Measurements from ENCODE around the gene FAM83B.

The FAM83B gene

DNA sequence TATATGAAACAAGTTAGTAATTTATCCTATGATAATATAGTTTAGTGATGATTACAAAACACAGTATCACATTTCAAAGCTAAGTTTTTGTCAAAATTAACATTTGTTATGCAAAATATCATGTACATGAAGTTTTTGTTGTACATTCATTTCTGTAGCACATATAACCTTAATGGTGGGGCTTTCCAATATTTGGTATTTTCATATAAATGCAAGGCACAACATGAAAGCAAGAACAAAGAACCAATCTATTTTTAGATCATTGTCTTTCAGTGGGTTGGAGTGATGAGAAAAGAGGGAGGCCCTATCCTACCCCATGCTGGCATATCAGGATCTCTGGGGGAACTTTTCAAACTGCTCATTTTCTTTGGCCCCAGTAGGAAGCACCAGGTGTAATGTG, 53.4 kb downstream of the FAM83B start:
- Histone ChIP-seq H2AFZ (ENCODE audit: low read length) (no peak overlapping the region), H3K9me2 (ENCODE audit: low read depth, low read length) (no peaks in the 10 kb centered on the region), H3K36me3 (ENCODE audit: insufficient read depth, low read length) (no peaks in the 10 kb centered on the region), H3K9me3 (ENCODE audit: low read length) (no peaks in the 10 kb centered on the region), H3K4me2 (ENCODE audit: low read length) (no peak overlapping the region), H3K27me3 (ENCODE audit: insufficient read depth, low read length) (no peaks in the 10 kb centered on the region), H3F3A (ENCODE audit: insufficient read depth, low read length) (no peaks in the 10 kb centered on the region), H3K9ac (ENCODE audit: low read length) (no peak overlapping the region), H3K27ac (ENCODE audit: low read depth, low read length, poor library complexity, severe bottlenecking) (no peak overlapping the region), H4K20me1 (ENCODE audit: insufficient read depth, low read length) (no peaks in the 10 kb centered on the region), H3K4me3 (ENCODE audit: low read depth, low read length, poor library complexity, severe bottlenecking) (no peak overlapping the region), H3K79me2 (ENCODE audit: insufficient read depth, low read length) (no peaks in the 10 kb centered on the region), H3K4me1 (ENCODE audit: insufficient read depth, low read length, severe bottlenecking) (no peaks in the 10 kb centered on the region)
- TF ChIP-seq, protein P1, sequence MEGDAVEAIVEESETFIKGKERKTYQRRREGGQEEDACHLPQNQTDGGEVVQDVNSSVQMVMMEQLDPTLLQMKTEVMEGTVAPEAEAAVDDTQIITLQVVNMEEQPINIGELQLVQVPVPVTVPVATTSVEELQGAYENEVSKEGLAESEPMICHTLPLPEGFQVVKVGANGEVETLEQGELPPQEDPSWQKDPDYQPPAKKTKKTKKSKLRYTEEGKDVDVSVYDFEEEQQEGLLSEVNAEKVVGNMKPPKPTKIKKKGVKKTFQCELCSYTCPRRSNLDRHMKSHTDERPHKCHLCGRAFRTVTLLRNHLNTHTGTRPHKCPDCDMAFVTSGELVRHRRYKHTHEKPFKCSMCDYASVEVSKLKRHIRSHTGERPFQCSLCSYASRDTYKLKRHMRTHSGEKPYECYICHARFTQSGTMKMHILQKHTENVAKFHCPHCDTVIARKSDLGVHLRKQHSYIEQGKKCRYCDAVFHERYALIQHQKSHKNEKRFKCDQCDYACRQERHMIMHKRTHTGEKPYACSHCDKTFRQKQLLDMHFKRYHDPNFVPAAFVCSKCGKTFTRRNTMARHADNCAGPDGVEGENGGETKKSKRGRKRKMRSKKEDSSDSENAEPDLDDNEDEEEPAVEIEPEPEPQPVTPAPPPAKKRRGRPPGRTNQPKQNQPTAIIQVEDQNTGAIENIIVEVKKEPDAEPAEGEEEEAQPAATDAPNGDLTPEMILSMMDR (IDR thresholded peaks at IDR 0.05; ENCODE audit: low read length), result no peak
- no peak for TF ChIP-seq EZH2 (IDR thresholded peaks at IDR 0.05; ENCODE audit: borderline replicate concordance, low read length)

- H3K9me3 ChIP-seq (ENCODE audit: low read length), result no peaks in the 10 kb centered on the region
- no peaks in the 10 kb centered on the region for H3K36me3 ChIP-seq (ENCODE audit: insufficient read depth, low read length)
- no peaks in the 10 kb centered on the region for H4K20me1 ChIP-seq (ENCODE audit: insufficient read depth, low read length)
- no peaks in the 10 kb centered on the region for H3F3A ChIP-seq (ENCODE audit: insufficient read depth, low read length)
- no peaks in the 10 kb centered on the region for H3K4me1 ChIP-seq (ENCODE audit: insufficient read depth, low read length, severe bottlenecking)
- H3K79me2 ChIP-seq (ENCODE audit: insufficient read depth, low read length), result no peaks in the 10 kb centered on the region
- no peak overlapping the region for H3K4me2 ChIP-seq (ENCODE audit: low read length)
- no peaks in the 10 kb centered on the region for H3K9me2 ChIP-seq (ENCODE audit: low read depth, low read length)
- no peaks in the 10 kb centered on the region for H3K27me3 ChIP-seq (ENCODE audit: insufficient read depth, low read length)
- no peak overlapping the region for H3K4me3 ChIP-seq (ENCODE audit: low read depth, low read length, poor library complexity, severe bottlenecking)
- TF ChIP-seq, protein P1 (IDR thresholded peaks at IDR 0.05; ENCODE audit: low read length), result no peak
- TF ChIP-seq EZH2 (IDR thresholded peaks at IDR 0.05; ENCODE audit: borderline replicate concordance, low read length), result no peak
- H2AFZ ChIP-seq (ENCODE audit: low read length), result no peak overlapping the region
- no peak overlapping the region for H3K27ac ChIP-seq (ENCODE audit: low read depth, low read length, poor library complexity, severe bottlenecking)
- H3K9ac ChIP-seq (ENCODE audit: low read length), result no peak overlapping the region
These were observed 54.1 kb downstream of the FAM83B start for GRCh38 chr6:54900666-54901065.

DNA sequence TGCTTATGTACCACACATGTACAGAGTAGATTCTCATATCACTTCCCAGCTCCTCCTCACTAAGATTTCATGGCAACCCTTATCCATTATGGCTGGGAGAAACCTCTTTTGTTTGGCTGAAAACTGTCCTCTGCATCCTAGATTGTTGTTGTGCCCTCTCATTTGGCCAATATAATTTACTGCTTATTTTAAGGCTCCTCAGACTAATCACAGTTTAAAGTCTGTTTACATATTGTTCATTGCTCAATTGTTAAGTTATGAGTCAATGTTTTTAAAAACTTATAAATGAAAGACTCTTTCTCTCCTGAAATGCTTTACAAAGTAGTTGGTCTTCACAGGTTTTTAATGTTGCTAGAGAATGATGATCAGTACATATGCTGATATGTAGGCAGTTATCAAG, 57.3 kb downstream of the FAM83B start:
- no peak overlapping the region for H3K4me3 ChIP-seq (ENCODE audit: low read depth, low read length, poor library complexity, severe bottlenecking)
- TF ChIP-seq, protein P1 (IDR thresholded peaks at IDR 0.05; ENCODE audit: low read length), result no peak
- no peak for TF ChIP-seq EZH2 (IDR thresholded peaks at IDR 0.05; ENCODE audit: borderline replicate concordance, low read length)
- no peaks in the 10 kb centered on the region for H3F3A ChIP-seq (ENCODE audit: insufficient read depth, low read length)
- no peak overlapping the region for H2AFZ ChIP-seq (ENCODE audit: low read length)
- no peak overlapping the region for H3K4me2 ChIP-seq (ENCODE audit: low read length)
- H3K9ac ChIP-seq (ENCODE audit: low read length), result no peak overlapping the region
- no peaks in the 10 kb centered on the region for H3K9me2 ChIP-seq (ENCODE audit: low read depth, low read length)
- no peaks in the 10 kb centered on the region for H3K27me3 ChIP-seq (ENCODE audit: insufficient read depth, low read length)
- H3K27ac ChIP-seq (ENCODE audit: low read depth, low read length, poor library complexity, severe bottlenecking), result no peak overlapping the region
- H4K20me1 ChIP-seq (ENCODE audit: insufficient read depth, low read length), result no peaks in the 10 kb centered on the region
- H3K79me2 ChIP-seq (ENCODE audit: insufficient read depth, low read length), result no peaks in the 10 kb centered on the region
- no peaks in the 10 kb centered on the region for H3K9me3 ChIP-seq (ENCODE audit: low read length)
- H3K36me3 ChIP-seq (ENCODE audit: insufficient read depth, low read length), result no peaks in the 10 kb centered on the region
- no peaks in the 10 kb centered on the region for H3K4me1 ChIP-seq (ENCODE audit: insufficient read depth, low read length, severe bottlenecking)
